Lower lobe of right lung (tissue), 2 donors: ENCODE results near the gene STOM. TPM values are rescaled to one million over a fixed set of nuclear protein-coding genes. Genes with fewer than 3 reads are reported as not detected.
A peak's percentile ranks its signal among the peaks of the same experiment; 100 is the strongest.

Experiments
- ATAC-seq, 2 donors: fragments of 200-7000 bp; cut with Tn5 transposase; one replicate each; pipeline ENCODE4 v1.9.1; 2020 to 2022; ENCODE audit warnings: mild to moderate bottlenecking in 2 of 2, moderate library complexity in 2 of 2
- DNase-seq: peaks from one replicate; pipeline ENCODE4 v3.0.0-alpha.2; 2020
- H3K27ac ChIP-seq: fragments of 200-600 bp; one replicate; pipeline ENCODE4 v1.8.0; 2022
- H3K27me3 ChIP-seq: fragments of 200-600 bp; one replicate; pipeline ENCODE4 v1.8.0; 2022; ENCODE audit warnings: low read depth
- H3K36me3 ChIP-seq: fragments of 200-600 bp; one replicate; pipeline ENCODE4 v1.8.0; 2022; ENCODE audit warnings: mild to moderate bottlenecking
- H3K4me1 ChIP-seq: fragments of 200-600 bp; one replicate; pipeline ENCODE4 v1.8.0; 2022
- H3K4me3 ChIP-seq: fragments of 200-600 bp; one replicate; pipeline ENCODE4 v1.8.0; 2022; ENCODE audit warnings: mild to moderate bottlenecking
- H3K9me3 ChIP-seq: fragments of 200-600 bp; one replicate; pipeline ENCODE4 v1.8.0; 2022
- CTCF ChIP-seq: fragments of 200-600 bp; IDR thresholded peaks from one replicate; pipeline ENCODE4 v1.8.0; 2022; ENCODE audit warnings: antibody characterized with exemption, mild to moderate bottlenecking
- intact Hi-C: fragments of 100-400 bp; cut with DNase I; formaldehyde crosslinking; loops from one replicate; pipeline ENCODE4 v1.11.0; 2022
- total RNA-seq: library from RNA; stranded (reverse); fragmentation: NEBNext Ultra II Directional; extraction: Animal tissue kit (Norgen Biotek cat#: 25700); gene quantifications from one replicate; pipeline ENCODE4 v1.2.1, GENCODE V29; 2021
- donor health status: DM: no; HTN: yes; CAD: no; lungs with severe emphysema.

Gene STOM
- total RNA-seq, 1 donor from 2014 or later: 479 TPM

- no peak for DNase-seq
- Histone ChIP-seq H3K27ac (peak overlapping the region; percentile 38), H3K9me3 (no peaks in the 10 kb centered on the region), H3K27me3 (no peaks in the 10 kb centered on the region), H3K4me1 (peaks cover 35% of the 10 kb centered on the region), H3K4me3 (no peak overlapping the region), H3K36me3 (peaks cover 86% of the 10 kb centered on the region)
- ATAC-seq: peak in 1 of 2 donors; percentile 16
- intact Hi-C loops: no loop called here
- TF ChIP-seq CTCF: no peak
Measured at GRCh38 chr9:121305269-121305994, 64.6 kb downstream of the STOM start.

GRCh38 chr9:121304707-121305106 is 65.3 kb downstream of the STOM start:
- intact Hi-C loops: no loop called here
- TF ChIP-seq CTCF: no peak
- H3K9me3 ChIP-seq: no peaks in the 10 kb centered on the region
- H3K27me3 ChIP-seq: no peaks in the 10 kb centered on the region
- DNase-seq (no peak), ATAC-seq (no peak)
- peaks cover 80% of the 10 kb centered on the region for H3K36me3 ChIP-seq
- peaks cover 43% of the 10 kb centered on the region for H3K4me1 ChIP-seq
- no peak overlapping the region for H3K27ac ChIP-seq
- H3K4me3 ChIP-seq: no peak overlapping the region

GRCh38 chr9:121303456-121304451 is 66.3 kb downstream of the STOM start:
- intact Hi-C loops: no loop called here
- ATAC-seq: peak; percentile 54 to 61
- Histone ChIP-seq H3K27me3 (no peaks in the 10 kb centered on the region), H3K27ac (peak overlapping the region; percentile 31), H3K36me3 (peaks cover 71% of the 10 kb centered on the region), H3K4me3 (no peak overlapping the region), H3K4me1 (peaks cover 52% of the 10 kb centered on the region), H3K9me3 (no peaks in the 10 kb centered on the region)
- peak; percentile 47 for DNase-seq
- TF ChIP-seq CTCF: no peak

- no peak for TF ChIP-seq CTCF
- DNase-seq: no peak
- Histone ChIP-seq H3K27ac (peak overlapping the region; percentile 31), H3K4me3 (no peak overlapping the region), H3K9me3 (no peaks in the 10 kb centered on the region), H3K36me3 (peaks cover 61% of the 10 kb centered on the region), H3K27me3 (no peaks in the 10 kb centered on the region), H3K4me1 (peaks cover 62% of the 10 kb centered on the region)
- no peak for ATAC-seq
- intact Hi-C loops: no loop called here
Measured at GRCh38 chr9:121302786-121303185, 67.3 kb downstream of the STOM start.

- Histone ChIP-seq H3K9me3 (no peaks in the 10 kb centered on the region), H3K27me3 (no peaks in the 10 kb centered on the region), H3K4me3 (no peak overlapping the region), H3K27ac (no peak overlapping the region), H3K36me3 (peaks cover 57% of the 10 kb centered on the region), H3K4me1 (peaks cover 65% of the 10 kb centered on the region)
- TF ChIP-seq CTCF: no peak
- ATAC-seq (no peak), DNase-seq (no peak)
- intact Hi-C loops: no loop called here
Measured at GRCh38 chr9:121302341-121302740, 67.7 kb downstream of the STOM start.
